ENCODE results near the gene KRTAP22-1. TPM values are rescaled to one million over a fixed set of nuclear protein-coding genes. Genes with fewer than 3 reads are reported as not detected.

KRTAP22-1 gene
- total and polyA plus RNA-seq, 2 donors (not counting 1 experiment from before 2014, with no cell fraction given): not detected

DNA sequence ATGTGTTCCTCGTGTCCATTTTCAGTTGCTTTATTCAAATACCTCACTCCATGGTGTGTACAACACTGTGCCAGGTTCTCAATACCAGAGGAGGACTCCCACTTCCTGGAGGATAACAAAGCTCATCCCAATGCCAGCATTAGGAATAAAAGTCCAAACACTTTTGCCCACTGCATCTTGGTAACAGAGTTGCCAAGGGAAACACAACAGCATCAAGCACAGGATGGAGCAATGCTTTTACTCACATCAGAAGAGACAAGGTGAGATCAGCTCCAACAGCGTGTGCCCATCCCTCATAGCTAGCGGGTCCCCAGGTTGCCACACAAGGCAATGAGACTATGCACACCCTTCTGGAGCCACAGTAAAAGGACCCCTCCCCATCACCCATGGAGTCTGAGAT is 22.5 kb downstream of the KRTAP22-1 start:
- Mint-ChIP-seq H3K9me3 (ENCODE audit: insufficient read depth) (no peaks in the 10 kb centered on the region), H3K27ac (no peak overlapping the region), H3K4me3 (no peak overlapping the region), H3K27me3 (no peaks in the 10 kb centered on the region), H3K4me1 (no peaks in the 10 kb centered on the region)
- 91% methylated on average over 3 of the region's 3 CpGs for WGBS (ENCODE audit: insufficient coverage)
- ChIA-PET CTCF (no interaction called here), POLR2A (no interaction called here)
- H3K79me2 ChIP-seq (ENCODE audit: control insufficient read depth, insufficient read depth, low read length): no peaks in the 10 kb centered on the region
- ATAC-seq (ENCODE audit: low read depth) (no peak), DNase-seq (no peak)
- H3K9ac ChIP-seq (ENCODE audit: low read length): no peak overlapping the region
- H3K36me3 ChIP-seq (replicated peaks in 1 of 2; ENCODE audit: control extremely low read depth in 1 of 2, control insufficient read depth in 1 of 2, extremely low read depth in 1 of 2, insufficient read depth in 2 of 2, low read length in 1 of 2): no peaks in the 10 kb centered on the region
- H2AFZ ChIP-seq (ENCODE audit: insufficient read depth, low read depth, low read length, poor library complexity, severe bottlenecking): no peak overlapping the region
- H3K9me3 ChIP-seq (ENCODE audit: control extremely low read depth in 1 of 3, control insufficient read depth in 2 of 3, insufficient read depth in 1 of 3, low read length in 2 of 3): peaks cover 0 to 16% (median 2%) of the 10 kb centered on the region in 3 donors
- H3K27me3 ChIP-seq (replicated peaks in 1 of 4; ENCODE audit: control extremely low read depth in 1 of 4, control insufficient read depth in 3 of 4, insufficient read depth in 4 of 4, low read length in 3 of 4): no peaks in the 10 kb centered on the region
- no peaks in the 10 kb centered on the region for H3K4me1 ChIP-seq (ENCODE audit: control insufficient read depth in 2 of 2, insufficient read depth in 2 of 2, low read length in 2 of 2)
- H3K4me3 ChIP-seq (ENCODE audit: control extremely low read depth in 1 of 5, extremely low read depth in 1 of 5, insufficient read depth in 1 of 5, low read depth in 2 of 5, low read length in 4 of 5): no peak overlapping the region
- no peak overlapping the region for H3K27ac ChIP-seq (ENCODE audit: low read length in 2 of 2)
- intact Hi-C loops (cut with micrococcal nuclease): no loop called here
- H3K4me2 ChIP-seq (replicated peaks; ENCODE audit: low read depth, low read length, poor library complexity, severe bottlenecking): no peak overlapping the region
- H4K20me1 ChIP-seq (ENCODE audit: control insufficient read depth, insufficient read depth, low read length, poor library complexity, severe bottlenecking): no peaks in the 10 kb centered on the region
- TF ChIP-seq CTCF (IDR thresholded peaks at IDR 0.05) (no peak), EZH2 (IDR thresholded peaks at IDR 0.05; ENCODE audit: borderline replicate concordance, insufficient read depth, low read depth, low read length, poor library complexity, severe bottlenecking) (no peak)

DNA sequence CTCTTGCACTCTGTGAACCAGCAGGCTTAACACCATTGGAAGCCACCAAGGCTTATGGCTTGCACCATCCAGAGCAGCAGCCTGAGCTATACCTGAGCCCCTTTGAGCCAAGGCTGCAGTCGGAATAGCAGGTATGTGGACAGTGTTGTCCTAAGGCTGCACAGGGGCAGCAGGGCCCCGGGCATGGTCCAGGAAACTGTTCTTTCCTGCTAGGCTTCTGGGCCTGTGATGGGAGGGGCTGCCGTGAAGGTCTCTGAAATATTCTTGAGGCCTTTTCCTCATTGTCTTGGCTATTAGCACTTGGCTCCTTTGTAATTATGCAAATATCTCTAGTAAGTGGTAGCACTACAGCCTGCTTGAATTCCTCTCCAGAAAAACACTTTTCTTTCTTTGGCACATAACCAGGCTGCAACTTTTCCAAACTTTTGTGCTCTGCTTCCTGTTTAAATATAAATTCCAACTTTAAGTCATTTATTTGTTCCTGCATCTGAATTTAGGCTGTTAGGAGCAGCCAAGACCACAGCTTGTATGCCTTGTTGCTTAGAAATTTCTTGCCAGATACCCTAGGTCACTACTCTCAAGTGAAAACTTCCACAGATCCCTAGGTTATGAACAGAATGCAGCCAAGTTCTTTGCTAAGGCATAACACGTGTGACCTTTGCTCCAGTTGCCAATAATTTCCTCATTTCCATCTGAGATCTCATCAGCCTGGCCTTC is 24.7 kb downstream of the KRTAP22-1 start:
- Histone ChIP-seq H3K27me3 (replicated peaks in 1 of 4; ENCODE audit: control extremely low read depth in 1 of 4, control insufficient read depth in 3 of 4, insufficient read depth in 4 of 4, low read length in 3 of 4) (no peaks in the 10 kb centered on the region), H3K9ac (ENCODE audit: low read length) (no peak overlapping the region), H3K4me3 (ENCODE audit: control extremely low read depth in 1 of 5, extremely low read depth in 1 of 5, insufficient read depth in 1 of 5, low read depth in 2 of 5, low read length in 4 of 5) (no peak overlapping the region), H3K4me2 (replicated peaks; ENCODE audit: low read depth, low read length, poor library complexity, severe bottlenecking) (no peak overlapping the region), H3K9me3 (ENCODE audit: control extremely low read depth in 1 of 3, control insufficient read depth in 2 of 3, insufficient read depth in 1 of 3, low read length in 2 of 3) (peaks cover 0 to 14% (median 2%) of the 10 kb centered on the region in 3 donors), H3K79me2 (ENCODE audit: control insufficient read depth, insufficient read depth, low read length) (no peaks in the 10 kb centered on the region), H2AFZ (ENCODE audit: insufficient read depth, low read depth, low read length, poor library complexity, severe bottlenecking) (no peak overlapping the region), H4K20me1 (ENCODE audit: control insufficient read depth, insufficient read depth, low read length, poor library complexity, severe bottlenecking) (no peaks in the 10 kb centered on the region), H3K4me1 (ENCODE audit: control insufficient read depth in 2 of 2, insufficient read depth in 2 of 2, low read length in 2 of 2) (no peaks in the 10 kb centered on the region), H3K36me3 (replicated peaks in 1 of 2; ENCODE audit: control extremely low read depth in 1 of 2, control insufficient read depth in 1 of 2, extremely low read depth in 1 of 2, insufficient read depth in 2 of 2, low read length in 1 of 2) (no peaks in the 10 kb centered on the region), H3K27ac (ENCODE audit: low read length in 2 of 2) (no peak overlapping the region)
- DNase-seq: no peak
- CTCF ChIA-PET: no interaction called here
- ATAC-seq (ENCODE audit: low read depth): no peak
- Mint-ChIP-seq H3K27me3 (no peaks in the 10 kb centered on the region), H3K27ac (no peak overlapping the region), H3K4me1 (no peaks in the 10 kb centered on the region), H3K4me3 (no peak overlapping the region), H3K9me3 (ENCODE audit: insufficient read depth) (peaks cover 2% of the 10 kb centered on the region)
- WGBS (ENCODE audit: insufficient coverage): 76% methylated on average over 3 of the region's 4 CpGs
- no peak for TF ChIP-seq EZH2 (IDR thresholded peaks at IDR 0.05; ENCODE audit: borderline replicate concordance, insufficient read depth, low read depth, low read length, poor library complexity, severe bottlenecking)
- no peak for TF ChIP-seq CTCF (IDR thresholded peaks at IDR 0.05)
- intact Hi-C loops (cut with micrococcal nuclease): no loop called here
- POLR2A ChIA-PET: no interaction called here
